ENCODE data around the gene NUP62.

The NUP62 gene

GRCh38 chr19:49913720-49914119, 15.6 kb downstream of the NUP62 start:
- ChIA-PET POLR2A (no interaction called here), CTCF (no interaction called here)
- no peak for TF ChIP-seq CTCF (IDR thresholded peaks at IDR 0.05; ENCODE audit: insufficient read depth, low read length, missing control alignments)
- H3K4me3 ChIP-seq (ENCODE audit: low read depth, low read length): no peak overlapping the region
- no peak for DNase-seq (ENCODE audit: low read depth, low spot score)

- DNase-seq (ENCODE audit: low read depth, low spot score): no peak
- POLR2A ChIA-PET: interaction anchor here (0.8 kb wide), 1 partner anchor 32 kb away, joined by 4 read pairs; no protein-coding TSS in a partner anchor
- H3K4me3 ChIP-seq (ENCODE audit: low read depth, low read length): no peak overlapping the region
- CTCF ChIA-PET: interaction anchor here (1.4 to 1.5 kb wide), 2 partner anchors 23 to 70 kb away, joined by 3 read pairs; no protein-coding TSS in a partner anchor
- TF ChIP-seq CTCF (IDR thresholded peaks at IDR 0.05; ENCODE audit: insufficient read depth, low read length, missing control alignments): no peak
Measured at GRCh38 chr19:49912965-49913685, 16.2 kb downstream of the NUP62 start.

GRCh38 chr19:49911381-49912145, 17.7 kb downstream of the NUP62 start:
- CTCF ChIA-PET: interaction anchor here (1.0 to 1.5 kb wide), 4 partner anchors 16 to 72 kb away, joined by 3 to 7 read pairs (median 4); no protein-coding TSS in a partner anchor
- POLR2A ChIA-PET: no interaction called here
- no peak for DNase-seq (ENCODE audit: low read depth, low spot score)
- no peak for TF ChIP-seq CTCF (IDR thresholded peaks at IDR 0.05; ENCODE audit: insufficient read depth, low read length, missing control alignments)
- H3K4me3 ChIP-seq (ENCODE audit: low read depth, low read length): no peak overlapping the region

GRCh38 chr19:49910179-49910578, 19.1 kb downstream of the NUP62 start:
- ChIA-PET POLR2A (interaction anchor here (1.0 kb wide), 1 partner anchor 19 kb away, joined by 4 read pairs; the partner anchor contains the start of genes ATF5 and NUP62), CTCF (no interaction called here)
- H3K4me3 ChIP-seq (ENCODE audit: low read depth, low read length): no peak overlapping the region
- DNase-seq (ENCODE audit: low read depth, low spot score): no peak
- no peak for TF ChIP-seq CTCF (IDR thresholded peaks at IDR 0.05; ENCODE audit: insufficient read depth, low read length, missing control alignments)

- no peak overlapping the region for H3K4me3 ChIP-seq (ENCODE audit: low read depth, low read length)
- CTCF ChIA-PET: no interaction called here
- DNase-seq (ENCODE audit: low read depth, low spot score): no peak
- POLR2A ChIA-PET: interaction anchor here (1.1 kb wide), 1 partner anchor 10 kb away, joined by 4 read pairs; no protein-coding TSS in a partner anchor
- TF ChIP-seq CTCF (IDR thresholded peaks at IDR 0.05; ENCODE audit: insufficient read depth, low read length, missing control alignments): no peak
Measured at GRCh38 chr19:49908480-49909420, 20.6 kb downstream of the NUP62 start.
